ENCODE results near the gene NFIB.
A peak's percentile ranks its signal among the peaks of the same experiment; 100 is the strongest.

NFIB gene

GRCh38 chr9:14316602-14317300 is 2.8 kb upstream of the NFIB start:
- Histone ChIP-seq H3K36me3 (no peaks in the 10 kb centered on the region), H3K27me3 (ENCODE audit: insufficient read depth, low read depth, severe bottlenecking) (no peaks in the 10 kb centered on the region), H3K9me3 (ENCODE audit: severe bottlenecking) (no peaks in the 10 kb centered on the region), H3K27ac (no peak overlapping the region), H3K4me3 (ENCODE audit: low read depth, low read length) (peak overlapping the region; percentile 66)
- TF ChIP-seq, protein P1, sequence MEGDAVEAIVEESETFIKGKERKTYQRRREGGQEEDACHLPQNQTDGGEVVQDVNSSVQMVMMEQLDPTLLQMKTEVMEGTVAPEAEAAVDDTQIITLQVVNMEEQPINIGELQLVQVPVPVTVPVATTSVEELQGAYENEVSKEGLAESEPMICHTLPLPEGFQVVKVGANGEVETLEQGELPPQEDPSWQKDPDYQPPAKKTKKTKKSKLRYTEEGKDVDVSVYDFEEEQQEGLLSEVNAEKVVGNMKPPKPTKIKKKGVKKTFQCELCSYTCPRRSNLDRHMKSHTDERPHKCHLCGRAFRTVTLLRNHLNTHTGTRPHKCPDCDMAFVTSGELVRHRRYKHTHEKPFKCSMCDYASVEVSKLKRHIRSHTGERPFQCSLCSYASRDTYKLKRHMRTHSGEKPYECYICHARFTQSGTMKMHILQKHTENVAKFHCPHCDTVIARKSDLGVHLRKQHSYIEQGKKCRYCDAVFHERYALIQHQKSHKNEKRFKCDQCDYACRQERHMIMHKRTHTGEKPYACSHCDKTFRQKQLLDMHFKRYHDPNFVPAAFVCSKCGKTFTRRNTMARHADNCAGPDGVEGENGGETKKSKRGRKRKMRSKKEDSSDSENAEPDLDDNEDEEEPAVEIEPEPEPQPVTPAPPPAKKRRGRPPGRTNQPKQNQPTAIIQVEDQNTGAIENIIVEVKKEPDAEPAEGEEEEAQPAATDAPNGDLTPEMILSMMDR (IDR thresholded peaks at IDR 0.05; ENCODE audit: low read depth, low read length) = no peak
- DNase-seq = no peak

- peak overlapping the region; percentile 66 for H3K4me3 ChIP-seq (ENCODE audit: low read depth, low read length)
- no peaks in the 10 kb centered on the region for H3K36me3 ChIP-seq
- DNase-seq = peak; percentile 16
- no peaks in the 10 kb centered on the region for H3K9me3 ChIP-seq (ENCODE audit: severe bottlenecking)
- TF ChIP-seq, protein P1 (IDR thresholded peaks at IDR 0.05; ENCODE audit: low read depth, low read length) = no peak
- H3K27me3 ChIP-seq (ENCODE audit: insufficient read depth, low read depth, severe bottlenecking) = no peaks in the 10 kb centered on the region
- peak overlapping the region; percentile 81 for H3K27ac ChIP-seq
Observed at GRCh38 chr9:14315875-14316601, 2.1 kb upstream of the NFIB start.

GRCh38 chr9:14314929-14315874 is 1.3 kb upstream of the NFIB start:
- Histone ChIP-seq H3K9me3 (ENCODE audit: severe bottlenecking) (no peaks in the 10 kb centered on the region), H3K27ac (peak overlapping the region; percentile 81), H3K27me3 (ENCODE audit: insufficient read depth, low read depth, severe bottlenecking) (no peaks in the 10 kb centered on the region), H3K4me3 (ENCODE audit: low read depth, low read length) (peak overlapping the region; percentile 75), H3K36me3 (no peaks in the 10 kb centered on the region)
- TF ChIP-seq, protein P1 (IDR thresholded peaks at IDR 0.05; ENCODE audit: low read depth, low read length) = no peak
- DNase-seq = peak; percentile 75

GRCh38 chr9:14314424-14314928 is 535 bp upstream of the NFIB start:
- Histone ChIP-seq H3K4me3 (ENCODE audit: low read depth, low read length) (peak overlapping the region; percentile 75), H3K27ac (peak overlapping the region; percentile 81), H3K9me3 (ENCODE audit: severe bottlenecking) (no peaks in the 10 kb centered on the region), H3K27me3 (ENCODE audit: insufficient read depth, low read depth, severe bottlenecking) (no peaks in the 10 kb centered on the region), H3K36me3 (no peaks in the 10 kb centered on the region)
- DNase-seq = peak; percentile 33
- TF ChIP-seq, protein P1 (IDR thresholded peaks at IDR 0.05; ENCODE audit: low read depth, low read length) = no peak

DNA sequence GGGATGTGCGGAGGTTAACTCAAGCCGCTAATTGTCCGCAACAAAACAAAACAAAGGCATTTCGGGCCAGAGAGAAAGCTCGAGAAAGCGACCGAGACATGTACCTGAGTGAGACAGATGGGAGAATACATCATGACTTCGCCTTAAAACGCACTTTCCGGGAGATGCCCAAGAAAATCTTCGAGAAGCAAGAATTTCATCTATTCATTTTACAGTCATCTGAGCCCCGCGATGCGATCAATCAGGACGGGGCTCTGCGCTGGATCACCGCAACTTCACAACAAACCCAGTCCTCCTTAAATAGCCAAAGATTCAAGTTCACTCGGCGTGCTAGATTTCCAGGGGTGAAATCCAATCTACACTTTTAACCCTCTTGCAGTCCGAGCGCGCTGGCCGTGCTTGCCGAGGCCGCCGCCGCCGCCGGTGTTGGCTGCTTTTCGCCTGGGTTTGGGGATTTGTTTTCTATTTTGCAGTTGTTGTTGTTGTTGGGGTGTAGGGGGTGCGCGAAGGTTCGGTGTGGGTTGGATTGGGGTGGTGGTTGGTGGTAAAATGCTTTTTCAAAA is 482 bp downstream of the NFIB start:
- no peaks in the 10 kb centered on the region for H3K36me3 ChIP-seq
- H3K27me3 ChIP-seq (ENCODE audit: insufficient read depth, low read depth, severe bottlenecking) = no peaks in the 10 kb centered on the region
- H3K27ac ChIP-seq = no peak overlapping the region
- TF ChIP-seq, protein P1 (IDR thresholded peaks at IDR 0.05; ENCODE audit: low read depth, low read length) = no peak
- H3K4me3 ChIP-seq (ENCODE audit: low read depth, low read length) = peak overlapping the region; percentile 75
- DNase-seq = no peak
- no peaks in the 10 kb centered on the region for H3K9me3 ChIP-seq (ENCODE audit: severe bottlenecking)

Measured in WERI-Rb-1 (cell line).